Caco-2 (cell line): ENCODE data around the gene ATP8A2. TPM values are rescaled to one million over a fixed set of nuclear protein-coding genes. Genes with fewer than 3 reads are reported as not detected.
"Not testable (repeated sequence)": the region's sequence is repeated elsewhere in the genome, so short reads cannot be mapped to it uniquely, and the experiment has no call there.

Experiments
- BruUV-seq: library from RNA; stranded (reverse); fragments of 400-500 nt; replicated peaks from 2 replicates; lab custom pipeline; 2021; lab: Mats Ljungman, UMichigan
- CTCF ChIA-PET: fragments of 300-600 bp; sonication (Branson Sonifier 250); formaldehyde crosslinking; loops from one replicate; lab custom pipeline; 2022; ENCODE audit warnings: antibody characterized with exemption; lab: Charles Lee
- POLR2A ChIA-PET: fragments of 300-600 bp; sonication (Branson Sonifier 250); formaldehyde crosslinking; loops from one replicate; lab custom pipeline; 2022; ENCODE audit warnings: antibody characterized with exemption; lab: Charles Lee
- DNase-seq, 2 experiments: peaks; one replicate each; pipeline versions ENCODE4 v3.0.0 to v3.0.0-alpha.2; 2020 to 2022
- H3K27me3 ChIP-seq: replicated peaks from 2 replicates; pipeline ENCODE4 v1.6.0; 2011; ENCODE audit warnings: low read length; ENCODE audit not compliant: control insufficient read depth, insufficient read depth
- H3K36me3 ChIP-seq: 2 replicates; pipeline ENCODE4 v1.5.1; 2011; ENCODE audit warnings: low read length; ENCODE audit not compliant: control insufficient read depth, insufficient read depth
- H3K4me1 ChIP-seq: fragments of 250-450 bp; sonication (Bioruptor Pico); 2 replicates; pipeline ENCODE4 v1.5.1; 2020; ENCODE audit warnings: mild to moderate bottlenecking
- H3K4me3 ChIP-seq: 2 replicates; pipeline ENCODE4 v1.5.1; 2011; ENCODE audit warnings: low read depth, mild to moderate bottlenecking, control low read depth, low read length
- H3K9me3 ChIP-seq: fragments of 250-450 bp; sonication (Bioruptor Pico); 2 replicates; pipeline ENCODE4 v1.5.1; 2020; ENCODE audit warnings: mild to moderate bottlenecking, moderate library complexity
- H3K27ac Mint-ChIP-seq: one replicate; pipeline ENCODE4 v1.8.0; 2022; ENCODE audit warnings: mixed read lengths; ENCODE audit not compliant: unreplicated experiment
- H3K27me3 Mint-ChIP-seq: one replicate; pipeline ENCODE4 v1.8.0; 2022; ENCODE audit warnings: mixed read lengths; ENCODE audit not compliant: insufficient read depth, unreplicated experiment
- H3K36me3 Mint-ChIP-seq: one replicate; pipeline ENCODE4 v1.8.0; 2022; ENCODE audit warnings: mild to moderate bottlenecking, mixed read lengths; ENCODE audit not compliant: insufficient read depth, unreplicated experiment
- H3K4me1 Mint-ChIP-seq: one replicate; pipeline ENCODE4 v1.8.0; 2022; ENCODE audit warnings: low read depth, mixed read lengths; ENCODE audit not compliant: unreplicated experiment
- H3K4me3 Mint-ChIP-seq: one replicate; pipeline ENCODE4 v1.8.0; 2022; ENCODE audit warnings: mild to moderate bottlenecking, moderate library complexity, mixed read lengths; ENCODE audit not compliant: unreplicated experiment
- H3K9me3 Mint-ChIP-seq: one replicate; pipeline ENCODE4 v1.8.0; 2022; ENCODE audit warnings: mixed read lengths; ENCODE audit not compliant: unreplicated experiment
- CTCF ChIP-seq, 2 experiments: fragments of 200-600 bp in 1 of 2; IDR thresholded peaks; 1 replicate in 1 of 2; 2 replicates in 1 of 2; pipeline versions ENCODE4 v1.5.1 to v1.8.0; 2011 to 2022; ENCODE audit warnings: antibody characterized with exemption in 1 of 2, control low read depth in 1 of 2, inconsistent platforms in 1 of 2, low read depth in 1 of 2, low read length in 1 of 2, mild to moderate bottlenecking in 1 of 2, moderate library complexity in 1 of 2; ENCODE audit not compliant: insufficient read depth in 1 of 2, severe bottlenecking in 1 of 2, unreplicated experiment in 1 of 2
- intact Hi-C: fragments of 100-400 bp; cut with micrococcal nuclease; formaldehyde crosslinking; loops from one replicate; pipeline ENCODE4 v1.10.0; 2022; ENCODE audit not compliant: unreplicated experiment
- total RNA-seq: library from RNA; stranded (reverse); gene quantifications from 2 replicates; pipeline ENCODE4 v1.2.3, GENCODE V29; 2022

ATP8A2 gene
- total RNA-seq, 1 experiment from 2014 or later, result 0.05 TPM

- Mint-ChIP-seq H3K36me3 (no peaks in the 10 kb centered on the region), H3K27ac (no peak overlapping the region), H3K4me1 (no peaks in the 10 kb centered on the region), H3K27me3 (peaks cover 14% of the 10 kb centered on the region), H3K9me3 (no peaks in the 10 kb centered on the region), H3K4me3 (no peak overlapping the region)
- H3K4me3 ChIP-seq, result no peak overlapping the region
- TF ChIP-seq CTCF (IDR thresholded peaks at IDR 0.05; ENCODE audit: insufficient read depth in 1 of 2, low read depth in 1 of 2, low read length in 1 of 2, severe bottlenecking in 1 of 2, unreplicated experiment in 1 of 2), result no peak
- intact Hi-C loops, result no loop called here
- BruUV-seq, result no TSS peak
- no peak for DNase-seq
- H3K27me3 ChIP-seq, result no peaks in the 10 kb centered on the region; the same call in 1 of the 2 replicates
- H3K36me3 ChIP-seq, result no peaks in the 10 kb centered on the region
- H3K9me3 ChIP-seq, result no peaks in the 10 kb centered on the region
- H3K4me1 ChIP-seq, result no peaks in the 10 kb centered on the region
- ChIA-PET POLR2A (no interaction called here), CTCF (no interaction called here)
These were observed 411.3 kb downstream of the ATP8A2 start for GRCh38 chr13:25783076-25783475.

- no peaks in the 10 kb centered on the region for H3K4me1 ChIP-seq
- no peaks in the 10 kb centered on the region; the same call in 1 of the 2 replicates for H3K27me3 ChIP-seq
- Mint-ChIP-seq H3K4me1 (no peaks in the 10 kb centered on the region), H3K4me3 (no peak overlapping the region), H3K27ac (no peak overlapping the region), H3K36me3 (no peaks in the 10 kb centered on the region), H3K27me3 (peaks cover 12% of the 10 kb centered on the region), H3K9me3 (no peaks in the 10 kb centered on the region)
- no peaks in the 10 kb centered on the region for H3K9me3 ChIP-seq
- TF ChIP-seq CTCF (IDR thresholded peaks at IDR 0.05; ENCODE audit: insufficient read depth in 1 of 2, low read depth in 1 of 2, low read length in 1 of 2, severe bottlenecking in 1 of 2, unreplicated experiment in 1 of 2), result no peak
- intact Hi-C loops, result no loop called here
- H3K4me3 ChIP-seq, result no peak overlapping the region
- BruUV-seq, result no TSS peak
- H3K36me3 ChIP-seq, result no peaks in the 10 kb centered on the region
- ChIA-PET CTCF (no interaction called here), POLR2A (no interaction called here)
- DNase-seq, result no peak
These were observed 411.8 kb downstream of the ATP8A2 start for GRCh38 chr13:25783601-25784024.

- no peaks in the 10 kb centered on the region for H3K9me3 ChIP-seq
- TF ChIP-seq CTCF (IDR thresholded peaks at IDR 0.05; ENCODE audit: insufficient read depth in 1 of 2, low read depth in 1 of 2, low read length in 1 of 2, severe bottlenecking in 1 of 2, unreplicated experiment in 1 of 2), result no peak
- intact Hi-C loops, result no loop called here
- Mint-ChIP-seq H3K4me3 (no peak overlapping the region), H3K4me1 (no peaks in the 10 kb centered on the region), H3K36me3 (no peaks in the 10 kb centered on the region), H3K9me3 (peaks cover 4% of the 10 kb centered on the region), H3K27me3 (peaks cover 10% of the 10 kb centered on the region), H3K27ac (no peak overlapping the region)
- H3K27me3 ChIP-seq, result no peaks in the 10 kb centered on the region; the same call in 1 of the 2 replicates
- H3K4me3 ChIP-seq, result no peak overlapping the region
- no TSS peak for BruUV-seq
- no peak for DNase-seq
- ChIA-PET POLR2A (no interaction called here), CTCF (no interaction called here)
- no peaks in the 10 kb centered on the region for H3K4me1 ChIP-seq
- no peaks in the 10 kb centered on the region for H3K36me3 ChIP-seq
These were observed 412.3 kb downstream of the ATP8A2 start for GRCh38 chr13:25784119-25784518.

GRCh38 chr13:25790137-25790536, 418.4 kb downstream of the ATP8A2 start:
- Mint-ChIP-seq H3K9me3 (peaks cover 11% of the 10 kb centered on the region), H3K27me3 (peaks cover 11% of the 10 kb centered on the region)
- H3K27ac Mint-ChIP-seq, H3K36me3 Mint-ChIP-seq, H3K4me3 ChIP-seq, H3K4me3 Mint-ChIP-seq, BruUV-seq, H3K27me3 ChIP-seq, H3K9me3 ChIP-seq, POLR2A ChIA-PET, H3K4me1 ChIP-seq, DNase-seq, H3K36me3 ChIP-seq, H3K4me1 Mint-ChIP-seq, intact Hi-C loops: not testable (repeated sequence)
- CTCF ChIA-PET, result interaction anchor here (0.6 kb wide), 1 partner anchor 39 kb away, joined by 3 read pairs; no protein-coding TSS in a partner anchor
